HG03139 (cell line): ENCODE data around the gene RANBP1.

ENCODE experiments used
- ATAC-seq: cut with Tn5 transposase; IDR thresholded peaks from one replicate; pipeline ENCODE4 v1.9.1; 2021; ENCODE audit not compliant: unreplicated experiment

Gene RANBP1

DNA sequence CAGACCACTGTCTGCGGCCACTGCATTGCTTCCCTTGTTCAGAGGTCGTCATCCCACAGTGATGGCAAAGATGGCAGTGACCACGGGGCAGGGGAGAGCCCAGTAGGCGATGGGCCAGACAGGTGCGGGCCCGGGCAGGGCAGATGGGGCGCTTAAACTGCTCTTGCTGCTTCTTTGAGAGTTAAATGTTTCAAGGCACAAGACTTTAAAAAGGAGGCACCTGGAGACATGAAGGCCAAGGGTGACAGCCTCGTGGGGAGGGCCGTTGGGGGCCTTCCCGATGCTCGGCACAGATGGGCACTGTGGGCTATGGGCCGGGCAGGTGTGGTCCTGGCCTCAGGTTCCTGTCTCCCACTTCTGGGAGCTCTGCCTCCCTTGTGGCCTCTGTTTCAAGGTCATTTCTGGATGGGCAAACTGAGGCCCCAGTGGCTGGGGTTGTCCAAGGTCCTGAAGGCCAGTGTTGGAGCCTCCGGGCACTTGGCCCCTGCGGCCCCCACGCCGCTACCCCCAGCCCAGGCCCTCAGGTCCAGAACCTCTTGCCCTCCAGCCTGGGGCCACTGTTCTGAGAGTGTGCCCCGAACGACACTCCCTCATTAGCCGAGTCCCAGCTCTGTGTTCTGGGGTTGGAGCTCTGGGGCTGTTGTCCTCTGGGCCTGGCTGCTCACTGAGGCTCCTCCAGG lies 51.9 kb downstream of the RANBP1 start:
- ATAC-seq = no peak

DNA sequence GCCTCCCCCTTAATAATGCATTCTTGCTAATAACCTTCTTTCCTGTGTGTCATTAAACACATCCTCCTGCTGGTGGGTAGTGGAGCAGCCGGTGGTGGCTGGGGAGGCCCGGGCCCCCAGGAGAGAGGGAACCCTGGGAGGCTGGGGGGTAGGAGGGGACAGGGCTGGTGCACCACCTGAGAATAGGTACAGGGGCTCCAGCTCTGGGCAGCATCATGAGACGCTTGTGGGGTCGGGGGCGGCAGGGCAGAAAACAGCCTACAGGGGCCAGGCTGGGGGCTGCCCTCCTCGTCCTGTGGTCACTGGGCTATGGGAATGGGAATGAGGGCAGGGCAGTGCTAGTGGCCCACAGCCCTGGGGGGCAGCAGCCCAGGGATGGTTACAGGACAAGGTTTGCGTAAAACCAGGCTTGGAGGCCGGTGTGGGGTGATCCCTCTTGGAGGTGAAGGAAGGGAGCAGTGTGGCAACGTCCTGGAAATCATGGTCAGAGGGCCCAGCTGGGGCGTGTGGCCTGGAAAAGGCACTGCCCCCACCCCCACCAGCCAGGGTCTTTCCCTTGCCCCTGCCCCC lies 53.4 kb downstream of the RANBP1 start:
- no peak for ATAC-seq

DNA sequence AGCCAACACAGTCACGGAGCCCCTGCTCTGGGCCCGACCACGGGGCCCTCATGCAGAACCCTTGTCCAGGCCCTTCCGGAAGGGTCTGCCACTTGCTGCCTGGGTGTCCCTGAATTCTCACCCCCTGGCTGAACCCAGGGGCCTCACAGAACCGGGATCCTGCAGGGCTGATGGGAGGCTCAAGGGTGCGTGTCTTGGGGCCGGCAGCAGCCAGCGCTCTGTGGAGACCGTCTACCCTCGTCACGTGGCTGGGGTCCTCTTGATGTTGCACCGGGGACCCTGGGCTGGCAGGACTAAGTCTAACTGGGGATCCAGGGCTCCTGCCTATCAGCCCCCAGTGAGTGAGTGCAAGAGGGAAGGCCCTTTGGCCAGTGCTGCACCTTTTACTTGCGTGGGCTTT lies 54.3 kb downstream of the RANBP1 start:
- ATAC-seq = no peak

DNA sequence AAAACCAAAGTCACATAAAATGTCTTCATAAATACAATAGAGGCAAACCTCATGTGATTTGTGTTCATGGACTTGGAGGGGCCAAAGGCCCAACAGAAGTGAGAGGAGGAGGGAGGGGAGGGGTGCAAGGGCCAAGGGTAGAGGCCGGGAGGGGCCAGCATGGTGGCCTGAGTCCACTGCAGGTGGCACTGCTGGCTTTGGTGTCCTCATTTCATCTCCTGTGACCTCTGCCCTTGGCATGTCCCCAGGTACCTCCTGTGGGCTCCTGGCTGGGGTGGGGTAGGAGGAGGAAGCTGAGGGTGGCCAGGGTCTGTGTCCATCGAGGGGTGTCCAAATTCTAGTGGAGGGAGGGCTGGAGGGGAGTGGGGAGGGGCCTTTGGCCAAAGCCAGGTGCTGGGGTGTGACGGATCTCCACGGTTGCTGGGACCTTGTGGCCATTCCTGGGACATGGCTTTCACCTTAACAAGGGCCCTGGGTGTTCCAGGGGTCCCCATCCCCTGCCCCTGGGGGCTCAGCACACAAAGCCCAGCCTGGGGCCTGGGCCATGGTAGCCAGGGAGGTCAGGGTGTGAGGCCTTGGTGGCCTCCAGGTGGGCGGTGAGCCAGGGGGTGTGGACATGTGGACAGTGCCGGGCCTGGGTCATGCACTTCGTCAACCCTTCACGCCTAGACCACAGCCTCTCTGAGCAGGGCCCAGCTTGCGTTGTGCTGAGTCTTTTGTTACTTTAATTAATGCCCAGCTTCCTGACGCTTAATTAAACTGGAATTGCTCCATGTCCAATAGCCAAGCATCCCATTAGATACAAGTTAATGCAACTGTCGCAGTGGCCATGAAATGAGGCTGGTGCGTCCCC lies 55.6 kb downstream of the RANBP1 start:
- no peak for ATAC-seq

DNA sequence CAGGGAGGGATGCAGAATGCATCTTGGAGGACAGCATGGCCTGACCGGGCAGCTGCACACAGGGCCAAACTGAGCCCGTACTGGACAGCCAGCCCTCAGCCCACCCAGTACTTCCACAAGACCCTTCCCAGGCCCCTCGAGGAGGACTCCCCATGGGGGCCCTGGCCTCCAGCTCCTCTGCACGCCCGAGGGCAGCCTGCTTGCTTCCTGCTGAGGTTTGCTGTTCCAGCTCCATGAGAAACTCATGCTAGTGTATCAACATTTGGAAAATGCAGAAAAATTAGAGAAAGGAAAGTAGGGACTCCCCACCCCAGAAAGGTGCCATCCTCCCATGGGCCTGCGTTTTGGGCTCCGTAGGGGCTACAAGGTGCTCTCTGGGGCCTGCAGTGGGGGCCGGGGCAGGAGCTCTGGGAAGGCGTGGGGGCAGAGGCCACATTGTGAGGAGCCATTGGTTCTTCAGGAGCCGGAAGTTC lies 56.3 kb downstream of the RANBP1 start:
- ATAC-seq = no peak

DNA sequence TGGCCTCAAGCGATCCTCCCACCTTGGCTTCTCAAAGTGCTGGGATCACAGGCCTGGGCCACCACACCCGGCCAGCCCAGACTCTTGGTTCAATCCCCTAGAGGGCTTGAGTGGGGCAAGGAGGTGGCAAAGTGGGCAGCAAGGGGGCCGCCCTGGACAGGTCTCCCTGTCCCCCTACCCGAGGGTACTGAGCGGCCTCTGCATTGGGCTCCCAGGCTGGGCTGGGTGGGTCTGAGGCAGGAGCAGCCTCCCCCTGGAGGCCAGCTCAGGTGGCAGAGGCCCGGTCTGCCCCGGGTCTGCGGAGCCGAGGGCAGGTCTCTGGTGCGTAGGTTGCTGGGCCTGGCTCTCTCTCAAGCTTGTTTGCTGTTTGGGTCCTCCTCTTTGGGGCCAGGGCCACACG lies 57.3 kb downstream of the RANBP1 start:
- ATAC-seq = no peak

DNA sequence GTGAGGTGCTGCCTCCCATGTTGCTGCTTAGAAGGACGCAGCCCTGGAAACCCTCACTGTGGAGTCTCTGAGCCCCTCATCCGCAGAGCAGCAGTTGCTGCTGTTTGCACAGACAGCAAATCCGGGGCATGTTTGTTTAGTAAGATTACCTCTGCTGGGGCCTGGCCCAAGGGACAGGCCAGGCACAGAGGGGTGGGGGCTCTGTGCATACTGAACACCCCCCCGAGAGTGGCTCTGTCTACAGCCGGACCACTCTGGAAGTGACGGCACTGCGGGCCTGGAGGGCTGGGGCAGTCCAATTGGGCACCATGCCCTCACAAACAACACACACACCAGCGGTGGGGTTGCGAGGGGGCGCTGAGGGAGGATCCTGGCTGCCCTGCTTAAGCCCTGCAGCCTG lies 57.9 kb downstream of the RANBP1 start:
- no peak for ATAC-seq

DNA sequence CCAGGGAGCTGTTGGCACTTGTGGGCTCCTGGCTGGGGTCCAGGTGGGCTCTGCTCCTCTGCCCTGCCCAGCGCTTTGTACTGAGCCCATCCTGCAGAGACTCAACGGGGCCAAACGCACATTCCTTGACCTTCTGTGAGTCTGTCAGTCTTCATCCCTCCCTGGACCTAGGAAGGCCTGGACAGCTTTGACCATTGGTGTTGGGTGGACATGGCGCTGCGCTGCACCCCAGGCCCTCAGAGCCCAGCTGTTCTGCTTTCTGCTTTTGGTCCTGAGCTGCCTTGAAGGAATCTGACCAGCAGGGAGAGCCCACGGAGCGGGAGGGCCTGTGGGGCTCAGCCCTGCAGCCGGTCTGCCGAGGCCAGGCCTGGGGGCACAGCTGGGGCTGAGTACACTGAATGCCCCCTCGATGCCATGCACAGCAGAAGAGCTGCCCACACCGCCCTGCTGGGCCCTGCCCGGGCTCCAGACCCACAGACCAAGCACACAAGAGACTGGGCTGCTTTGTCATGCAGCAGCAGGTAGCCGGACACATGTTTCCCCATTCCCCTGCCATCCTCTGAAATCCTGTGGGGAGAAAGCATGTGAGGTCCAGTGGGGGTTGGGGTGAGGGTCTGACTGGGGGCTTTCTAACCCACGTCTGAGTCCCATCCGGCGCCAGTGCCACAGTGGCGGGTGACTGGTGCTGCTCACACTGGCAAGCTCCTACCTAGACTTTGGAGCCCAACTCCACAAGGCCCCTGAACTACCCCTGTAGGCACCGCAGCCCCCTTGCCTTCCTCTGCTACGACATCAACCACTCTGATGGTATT lies 59.1 kb downstream of the RANBP1 start:
- no peak for ATAC-seq

DNA sequence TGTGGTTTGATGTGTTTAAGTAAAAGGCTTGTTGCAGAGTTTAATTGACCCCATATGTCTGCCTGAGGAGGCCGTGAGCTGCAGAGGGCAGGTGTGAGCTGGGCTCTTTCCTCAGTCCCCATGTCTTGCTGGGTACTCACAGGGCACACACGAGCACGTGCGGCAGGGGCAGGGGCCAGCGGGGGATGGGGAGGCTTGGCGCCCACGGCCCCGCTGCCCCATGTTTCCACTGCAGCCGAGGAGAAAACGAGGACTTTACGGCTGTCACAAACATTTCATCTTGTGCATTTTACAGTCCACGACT lies 59.6 kb downstream of the RANBP1 start:
- no peak for ATAC-seq

DNA sequence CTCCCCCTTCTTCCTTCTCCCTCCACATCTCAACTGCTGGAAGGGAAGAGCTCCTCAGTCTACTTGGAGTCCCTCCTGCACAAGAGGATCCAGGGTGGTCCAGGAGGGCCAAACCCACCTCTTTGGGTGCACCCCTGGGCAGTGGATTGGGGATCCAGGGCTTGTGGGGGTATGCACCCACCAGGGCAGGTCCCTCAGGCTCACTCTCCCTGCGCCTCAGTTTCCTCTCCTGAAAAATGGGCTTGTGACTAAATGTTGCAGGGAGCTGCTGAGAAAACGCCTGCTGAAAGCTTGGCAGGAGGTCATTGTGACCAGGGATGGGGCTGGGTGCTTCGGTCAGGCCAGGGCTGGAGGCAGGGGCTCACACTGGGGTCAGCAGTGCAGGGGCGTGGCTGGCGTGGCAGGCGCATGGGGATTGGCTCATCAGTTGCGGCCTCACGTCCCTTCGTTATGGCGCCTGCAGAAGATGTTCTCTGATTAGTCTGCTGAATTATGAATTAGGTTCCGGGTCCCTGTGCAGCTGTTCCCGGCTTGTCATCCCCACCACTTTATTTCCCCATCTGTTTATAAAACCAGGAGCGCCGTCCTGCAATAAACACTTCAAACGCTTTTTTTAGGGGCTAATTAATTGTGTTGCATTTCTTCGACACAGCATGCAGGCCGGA lies 60.6 kb downstream of the RANBP1 start:
- ATAC-seq = no peak
